MM.1S (cell line): ENCODE data around the gene UNKL.

Source experiments
- DNase-seq: peaks from one replicate; pipeline ENCODE4 v3.0.0-alpha.2; 2015
- H2AFZ ChIP-seq: fragments of 300-600 bp; sonication (generic); 2 replicates; pipeline ENCODE4 v1.6.0; 2016; ENCODE audit warnings: antibody characterized with exemption, low read length
- H3F3A ChIP-seq: fragments of 300-600 bp; sonication (generic); 2 replicates; pipeline ENCODE4 v1.6.1; 2016; ENCODE audit warnings: mild to moderate bottlenecking, antibody characterized with exemption, low read length, moderate library complexity, mixed read lengths; ENCODE audit not compliant: insufficient read depth
- H3K27ac ChIP-seq: fragments of 300-600 bp; sonication (generic); 2 replicates; pipeline ENCODE4 v1.5.1; 2016; ENCODE audit warnings: mild to moderate bottlenecking, low read length
- H3K27me3 ChIP-seq: fragments of 300-600 bp; sonication (generic); replicated peaks from 2 replicates; pipeline ENCODE4 v1.6.0; 2016; ENCODE audit warnings: low read length; ENCODE audit not compliant: insufficient read depth
- H3K36me3 ChIP-seq: fragments of 300-600 bp; sonication (generic); replicated peaks from 2 replicates; pipeline ENCODE4 v1.6.1; 2016; ENCODE audit warnings: mild to moderate bottlenecking, low read length, mixed read lengths; ENCODE audit not compliant: insufficient read depth
- H3K4me1 ChIP-seq: fragments of 300-600 bp; sonication (generic); 2 replicates; pipeline ENCODE4 v1.6.1; 2016; ENCODE audit warnings: low read length, mixed read lengths
- H3K4me2 ChIP-seq: fragments of 300-600 bp; sonication (generic); 2 replicates; pipeline ENCODE4 v1.6.0; 2016; ENCODE audit warnings: low read depth, low read length
- H3K4me3 ChIP-seq: fragments of 300-600 bp; sonication (generic); 2 replicates; pipeline ENCODE4 v1.5.1; 2016; ENCODE audit warnings: low read length, mixed read lengths
- H3K79me2 ChIP-seq: fragments of 300-600 bp; sonication (generic); 2 replicates; pipeline ENCODE4 v1.6.1; 2016; ENCODE audit warnings: mixed run types, low read length, mixed read lengths
- H3K9ac ChIP-seq: fragments of 300-600 bp; sonication (generic); 2 replicates; pipeline ENCODE4 v1.6.1; 2016; ENCODE audit warnings: low read length, mixed read lengths
- H3K9me2 ChIP-seq: fragments of 300-600 bp; sonication (generic); replicated peaks from 2 replicates; pipeline ENCODE4 v1.6.1; 2016; ENCODE audit warnings: mild to moderate bottlenecking, low read length, mixed read lengths; ENCODE audit not compliant: insufficient read depth
- H3K9me3 ChIP-seq: fragments of 300-600 bp; sonication (generic); replicated peaks from 2 replicates; pipeline ENCODE4 v1.6.1; 2016; ENCODE audit warnings: mild to moderate bottlenecking, low read length, mixed read lengths; ENCODE audit not compliant: insufficient read depth
- H4K20me1 ChIP-seq: fragments of 300-600 bp; sonication (generic); 2 replicates; pipeline ENCODE4 v1.6.1; 2016; ENCODE audit warnings: mild to moderate bottlenecking, low read length, moderate library complexity, mixed read lengths; ENCODE audit not compliant: insufficient read depth
- EZH2 ChIP-seq: fragments of 300-600 bp; sonication (generic); optimal IDR thresholded peaks from 2 replicates; pipeline ENCODE3; 2017; ENCODE audit warnings: low read depth, mild to moderate bottlenecking, antibody characterized with exemption, low read length, mixed read lengths
- EZH2phosphoT487 ChIP-seq: fragments of 300-600 bp; sonication (generic); IDR thresholded peaks from 2 replicates; pipeline ENCODE4 v1.6.1; 2018; ENCODE audit warnings: antibody characterized with exemption, low read length
- TF ChIP-seq, protein P1 (sequence below): fragments of 300-600 bp; sonication (generic); IDR thresholded peaks from 2 replicates; pipeline ENCODE4 v1.5.1; 2016; ENCODE audit warnings: antibody characterized with exemption, low read length, mixed read lengths

The UNKL gene

DNA sequence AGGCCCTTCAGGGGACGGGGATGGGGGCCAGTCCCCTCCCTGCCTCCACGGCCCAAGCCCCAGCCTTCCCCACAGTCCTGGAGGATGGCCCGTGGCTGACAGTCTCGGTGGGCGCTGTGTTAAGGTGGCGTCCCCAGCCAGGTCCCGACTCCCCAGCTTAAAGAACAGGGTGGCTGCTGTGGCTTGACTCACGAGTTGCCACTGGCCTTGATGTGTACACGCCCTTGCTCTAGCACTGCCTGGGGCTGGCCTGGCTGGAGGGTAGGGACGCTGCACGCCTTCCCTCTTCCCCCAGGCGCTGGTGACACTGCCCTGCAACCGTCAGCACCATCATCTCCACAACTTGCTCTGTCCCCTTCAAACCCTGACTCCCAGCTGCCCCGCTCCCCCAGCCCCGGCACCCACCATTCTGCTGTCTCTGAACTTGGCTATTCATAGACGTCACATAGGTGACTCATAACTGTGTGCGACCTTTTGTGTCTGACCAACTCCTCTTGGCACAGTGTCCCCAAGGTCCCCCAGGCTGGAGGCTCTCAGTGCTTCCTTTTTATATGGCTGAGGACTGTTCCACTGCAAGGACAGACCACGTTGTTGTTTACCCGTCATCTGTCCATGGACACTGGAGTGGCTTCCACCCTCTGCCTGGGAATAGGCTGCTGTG is 56.5 kb downstream of the UNKL start:
- no peak overlapping the region for H3K9ac ChIP-seq
- H3K4me3 ChIP-seq = no peak overlapping the region
- H2AFZ ChIP-seq = no peak overlapping the region
- H3K27me3 ChIP-seq = no peaks in the 10 kb centered on the region
- H3K4me1 ChIP-seq = no peaks in the 10 kb centered on the region
- H3F3A ChIP-seq = 0 out of 2 replicates have a peak, but pooled peaks cover 3% of the 10 kb centered on the region
- no peak for DNase-seq
- H3K27ac ChIP-seq = no peak overlapping the region
- H4K20me1 ChIP-seq = no peaks in the 10 kb centered on the region; the same call in 1 of the 2 replicates
- TF ChIP-seq EZH2phosphoT487 = no peak
- TF ChIP-seq EZH2 = no peak
- TF ChIP-seq, protein P1, sequence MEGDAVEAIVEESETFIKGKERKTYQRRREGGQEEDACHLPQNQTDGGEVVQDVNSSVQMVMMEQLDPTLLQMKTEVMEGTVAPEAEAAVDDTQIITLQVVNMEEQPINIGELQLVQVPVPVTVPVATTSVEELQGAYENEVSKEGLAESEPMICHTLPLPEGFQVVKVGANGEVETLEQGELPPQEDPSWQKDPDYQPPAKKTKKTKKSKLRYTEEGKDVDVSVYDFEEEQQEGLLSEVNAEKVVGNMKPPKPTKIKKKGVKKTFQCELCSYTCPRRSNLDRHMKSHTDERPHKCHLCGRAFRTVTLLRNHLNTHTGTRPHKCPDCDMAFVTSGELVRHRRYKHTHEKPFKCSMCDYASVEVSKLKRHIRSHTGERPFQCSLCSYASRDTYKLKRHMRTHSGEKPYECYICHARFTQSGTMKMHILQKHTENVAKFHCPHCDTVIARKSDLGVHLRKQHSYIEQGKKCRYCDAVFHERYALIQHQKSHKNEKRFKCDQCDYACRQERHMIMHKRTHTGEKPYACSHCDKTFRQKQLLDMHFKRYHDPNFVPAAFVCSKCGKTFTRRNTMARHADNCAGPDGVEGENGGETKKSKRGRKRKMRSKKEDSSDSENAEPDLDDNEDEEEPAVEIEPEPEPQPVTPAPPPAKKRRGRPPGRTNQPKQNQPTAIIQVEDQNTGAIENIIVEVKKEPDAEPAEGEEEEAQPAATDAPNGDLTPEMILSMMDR = no peak
- H3K36me3 ChIP-seq = peaks cover 5% of the 10 kb centered on the region; the same call in 1 of the 2 replicates
- H3K4me2 ChIP-seq = no peak overlapping the region
- H3K9me3 ChIP-seq = no peaks in the 10 kb centered on the region
- peaks cover 93% of the 10 kb centered on the region for H3K79me2 ChIP-seq
- H3K9me2 ChIP-seq = no peaks in the 10 kb centered on the region

DNA sequence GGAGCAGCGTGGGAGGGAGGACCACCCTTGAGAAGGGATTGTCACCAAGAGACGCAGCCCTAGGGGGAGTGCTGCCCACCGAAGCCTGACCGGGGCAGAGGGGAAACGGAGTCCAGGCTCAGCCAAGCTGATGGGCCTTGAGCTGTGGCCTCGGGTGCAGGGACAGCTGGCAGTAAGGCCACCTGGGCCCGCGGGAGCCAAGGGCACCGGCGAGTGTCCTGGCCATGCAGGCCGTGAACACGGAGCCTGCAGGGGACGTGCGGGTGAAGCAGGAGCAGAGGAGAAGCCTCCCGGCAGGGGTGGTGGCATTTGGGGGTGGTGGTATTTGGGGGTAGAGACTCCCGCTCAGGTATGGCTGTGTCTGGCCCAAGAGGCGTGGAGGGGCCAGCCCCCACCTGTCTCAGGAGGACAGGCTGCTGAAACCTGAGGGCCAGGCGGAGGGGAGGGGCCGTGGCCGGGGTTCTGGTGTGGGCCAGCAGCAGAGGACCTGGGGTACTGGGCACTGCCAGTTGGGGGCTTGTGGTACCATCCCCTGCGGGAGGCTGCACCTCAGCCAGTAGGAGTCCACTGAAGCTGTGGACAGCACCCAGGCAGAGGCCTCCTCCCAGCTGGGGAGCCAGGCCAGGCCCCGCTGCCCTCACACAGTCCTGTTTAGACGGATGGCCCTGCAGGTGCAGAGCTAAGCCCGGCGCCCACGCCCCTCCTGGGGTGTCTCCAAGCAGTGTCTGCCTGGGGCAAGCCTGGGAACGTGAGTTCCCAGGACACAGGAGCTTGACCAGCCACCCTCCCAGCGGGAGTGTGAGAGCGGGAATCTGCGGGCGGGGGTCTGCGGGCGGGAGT is 58.2 kb downstream of the UNKL start:
- H3K9ac ChIP-seq = no peak overlapping the region
- DNase-seq = no peak
- H3K4me2 ChIP-seq = no peak overlapping the region
- no peaks in the 10 kb centered on the region for H3K27me3 ChIP-seq
- peaks cover 4% of the 10 kb centered on the region; the same call in 1 of the 2 replicates for H3K4me1 ChIP-seq
- H3K79me2 ChIP-seq = peaks cover 92% of the 10 kb centered on the region
- H3K4me3 ChIP-seq = no peak overlapping the region
- H3F3A ChIP-seq = 0 out of 2 replicates have a peak, but pooled peaks cover 3% of the 10 kb centered on the region
- H3K36me3 ChIP-seq = no peaks in the 10 kb centered on the region; the same call in 1 of the 2 replicates
- H2AFZ ChIP-seq = no peak overlapping the region
- no peaks in the 10 kb centered on the region for H3K9me2 ChIP-seq
- no peaks in the 10 kb centered on the region; the same call in 1 of the 2 replicates for H4K20me1 ChIP-seq
- H3K9me3 ChIP-seq = no peaks in the 10 kb centered on the region
- TF ChIP-seq, protein P1 = no peak
- TF ChIP-seq EZH2phosphoT487 (no peak), EZH2 (no peak)
- no peak overlapping the region for H3K27ac ChIP-seq

DNA sequence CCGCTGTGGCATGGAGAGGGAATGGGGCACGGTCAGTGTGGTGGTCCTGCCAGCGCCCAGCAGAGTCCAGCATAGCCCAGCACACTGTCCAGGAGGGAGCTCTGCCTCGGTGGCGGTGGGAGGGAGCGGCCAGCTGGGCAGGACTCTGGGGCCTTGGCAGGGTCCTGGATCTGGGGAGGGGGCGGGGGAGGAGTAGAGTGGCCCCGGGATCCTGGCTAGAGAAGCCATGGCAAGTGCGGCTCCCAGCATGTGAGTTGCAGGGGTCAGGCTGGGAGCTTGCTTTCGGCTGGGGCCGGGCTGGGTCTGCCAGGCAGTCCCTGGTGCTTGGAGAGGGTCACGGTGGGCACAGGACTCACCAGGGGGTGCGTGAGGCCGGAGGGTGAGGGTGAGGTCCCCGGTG is 58.9 kb downstream of the UNKL start:
- TF ChIP-seq EZH2phosphoT487 = no peak
- TF ChIP-seq EZH2 = no peak
- TF ChIP-seq, protein P1 = no peak
- Histone ChIP-seq H3K36me3 (no peaks in the 10 kb centered on the region; the same call in 1 of the 2 replicates), H3K4me1 (peaks cover 4% of the 10 kb centered on the region; the same call in 1 of the 2 replicates), H3K9me3 (no peaks in the 10 kb centered on the region), H3K9me2 (no peaks in the 10 kb centered on the region), H3K4me3 (no peak overlapping the region), H2AFZ (no peak overlapping the region), H3K27me3 (no peaks in the 10 kb centered on the region), H3K4me2 (no peak overlapping the region), H3K9ac (no peak overlapping the region), H4K20me1 (no peaks in the 10 kb centered on the region; the same call in 1 of the 2 replicates), H3K27ac (no peak overlapping the region), H3K79me2 (peaks cover 92% of the 10 kb centered on the region), H3F3A (0 out of 2 replicates have a peak, but pooled peaks cover 3% of the 10 kb centered on the region)
- no peak for DNase-seq
